Osteoblast (primary cell): Measurements from ENCODE around the gene SLC26A2. TPM values are rescaled to one million over a fixed set of nuclear protein-coding genes. Genes with fewer than 3 reads are reported as not detected.

Source experiments
- DNase-seq: peaks from one replicate; pipeline ENCODE4 v3.0.0; 2011; ENCODE audit warnings: low spot score, mixed read lengths; ENCODE audit not compliant: insufficient read length; ENCODE audit errors: missing footprints
- H2AFZ ChIP-seq: 2 replicates; pipeline ENCODE4 v1.6.0; 2011; ENCODE audit warnings: mild to moderate bottlenecking, low read length
- H3K27ac ChIP-seq: 2 replicates; pipeline ENCODE4 v1.5.1; 2011; ENCODE audit warnings: mild to moderate bottlenecking, low read depth, low read length, moderate library complexity
- H3K27me3 ChIP-seq: 2 replicates; pipeline ENCODE4 v1.6.0; 2012; ENCODE audit warnings: mild to moderate bottlenecking, control low read depth, inconsistent platforms, low read length, moderate library complexity; ENCODE audit not compliant: insufficient read depth
- H3K36me3 ChIP-seq: 2 replicates; pipeline ENCODE4 v1.5.1; 2011; ENCODE audit warnings: mild to moderate bottlenecking, low read length, control low read depth, moderate library complexity; ENCODE audit not compliant: insufficient read depth
- H3K4me1 ChIP-seq: 2 replicates; pipeline ENCODE4 v1.5.1; 2011; ENCODE audit warnings: mild to moderate bottlenecking, low read length, control low read depth, moderate library complexity; ENCODE audit not compliant: insufficient read depth
- H3K4me2 ChIP-seq: 2 replicates; pipeline ENCODE4 v1.6.0; 2011; ENCODE audit warnings: mild to moderate bottlenecking, low read length; ENCODE audit not compliant: insufficient read depth
- H3K4me3 ChIP-seq: fragments of 200-600 bp; sonication (generic); 3 replicates; pipeline ENCODE4 v1.5.1; 2012; ENCODE audit warnings: mild to moderate bottlenecking, low read length, inconsistent platforms; ENCODE audit not compliant: insufficient read depth
- H3K79me2 ChIP-seq: 2 replicates; pipeline ENCODE4 v1.6.0; 2012; ENCODE audit warnings: mild to moderate bottlenecking, low read length, control low read depth, inconsistent platforms; ENCODE audit not compliant: insufficient read depth
- H3K9me3 ChIP-seq: 2 replicates; pipeline ENCODE4 v1.5.1; 2011; ENCODE audit warnings: low read depth, low read length, control low read depth
- H4K20me1 ChIP-seq: 2 replicates; pipeline ENCODE4 v1.6.0; 2012; ENCODE audit warnings: mild to moderate bottlenecking, low read length, control low read depth; ENCODE audit not compliant: insufficient read depth
- total RNA-seq: library from RNA; depleted of rRNA; stranded (reverse); fragments of >200 nt; gene quantifications from 2 replicates; pipeline ENCODE4 v1.2.3, GENCODE V29; 2012
- TF ChIP-seq, protein P1 (sequence below): IDR thresholded peaks from 2 replicates; pipeline ENCODE4 v1.5.1; 2011; ENCODE audit warnings: mild to moderate bottlenecking, low read depth, low read length, moderate library complexity; ENCODE audit errors: extremely low read depth

SLC26A2 gene
- total RNA-seq, 1 donor, result 22.1 TPM

DNA sequence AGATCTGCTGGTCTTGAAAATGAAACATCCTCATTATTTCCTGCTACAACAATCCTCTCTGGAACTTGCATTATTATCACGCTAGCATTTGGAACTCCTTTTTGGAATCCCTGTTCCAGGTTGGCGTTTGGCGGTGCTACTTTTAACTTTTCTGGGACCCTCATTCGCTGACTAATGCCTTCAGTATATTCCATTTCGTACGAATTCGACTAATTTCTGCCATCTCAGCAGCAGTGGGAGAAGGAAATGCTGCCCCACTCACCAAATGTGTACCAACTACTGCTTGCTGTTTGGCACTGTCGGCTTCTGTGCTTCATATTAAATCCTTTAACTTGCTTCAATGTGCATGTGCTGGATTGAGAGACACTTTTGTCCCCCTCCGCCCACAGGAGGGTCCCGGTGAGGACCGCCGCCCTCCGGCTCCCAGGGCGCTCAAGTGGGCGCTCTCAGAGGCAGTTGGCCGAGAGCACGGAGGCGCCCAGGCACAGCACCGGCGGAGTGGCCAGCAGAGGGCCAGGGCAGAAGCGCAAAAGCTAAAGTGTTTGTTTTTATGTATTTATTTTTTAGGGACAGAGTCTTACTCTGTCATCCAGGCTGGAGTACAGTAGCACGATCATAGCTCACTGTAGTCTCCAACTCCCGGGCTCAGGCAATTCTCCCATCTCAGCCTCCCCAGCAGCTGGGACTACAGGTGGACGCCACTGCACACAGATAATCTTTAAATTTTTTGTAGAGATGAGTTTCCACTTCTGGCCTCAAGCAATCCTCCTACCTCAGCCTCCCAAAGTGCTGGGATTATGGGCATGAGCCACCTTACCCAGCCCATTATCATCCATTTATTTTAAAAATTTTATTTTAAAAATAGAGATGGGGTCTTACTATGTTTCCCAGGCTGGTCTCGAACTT lies 27.9 kb upstream of the SLC26A2 start:
- Histone ChIP-seq H3K4me1 (peaks cover 9% of the 10 kb centered on the region), H3K27me3 (no peaks in the 10 kb centered on the region), H3K27ac (no peak overlapping the region), H3K36me3 (no peaks in the 10 kb centered on the region), H3K9me3 (no peaks in the 10 kb centered on the region), H3K4me3 (peak overlapping the region; percentile 57), H3K79me2 (no peaks in the 10 kb centered on the region), H4K20me1 (no peaks in the 10 kb centered on the region), H2AFZ (peak overlapping the region; percentile 53), H3K4me2 (peak overlapping the region; percentile 56)
- DNase-seq, result no peak
- TF ChIP-seq, protein P1, sequence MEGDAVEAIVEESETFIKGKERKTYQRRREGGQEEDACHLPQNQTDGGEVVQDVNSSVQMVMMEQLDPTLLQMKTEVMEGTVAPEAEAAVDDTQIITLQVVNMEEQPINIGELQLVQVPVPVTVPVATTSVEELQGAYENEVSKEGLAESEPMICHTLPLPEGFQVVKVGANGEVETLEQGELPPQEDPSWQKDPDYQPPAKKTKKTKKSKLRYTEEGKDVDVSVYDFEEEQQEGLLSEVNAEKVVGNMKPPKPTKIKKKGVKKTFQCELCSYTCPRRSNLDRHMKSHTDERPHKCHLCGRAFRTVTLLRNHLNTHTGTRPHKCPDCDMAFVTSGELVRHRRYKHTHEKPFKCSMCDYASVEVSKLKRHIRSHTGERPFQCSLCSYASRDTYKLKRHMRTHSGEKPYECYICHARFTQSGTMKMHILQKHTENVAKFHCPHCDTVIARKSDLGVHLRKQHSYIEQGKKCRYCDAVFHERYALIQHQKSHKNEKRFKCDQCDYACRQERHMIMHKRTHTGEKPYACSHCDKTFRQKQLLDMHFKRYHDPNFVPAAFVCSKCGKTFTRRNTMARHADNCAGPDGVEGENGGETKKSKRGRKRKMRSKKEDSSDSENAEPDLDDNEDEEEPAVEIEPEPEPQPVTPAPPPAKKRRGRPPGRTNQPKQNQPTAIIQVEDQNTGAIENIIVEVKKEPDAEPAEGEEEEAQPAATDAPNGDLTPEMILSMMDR, result peak; percentile 51

DNA sequence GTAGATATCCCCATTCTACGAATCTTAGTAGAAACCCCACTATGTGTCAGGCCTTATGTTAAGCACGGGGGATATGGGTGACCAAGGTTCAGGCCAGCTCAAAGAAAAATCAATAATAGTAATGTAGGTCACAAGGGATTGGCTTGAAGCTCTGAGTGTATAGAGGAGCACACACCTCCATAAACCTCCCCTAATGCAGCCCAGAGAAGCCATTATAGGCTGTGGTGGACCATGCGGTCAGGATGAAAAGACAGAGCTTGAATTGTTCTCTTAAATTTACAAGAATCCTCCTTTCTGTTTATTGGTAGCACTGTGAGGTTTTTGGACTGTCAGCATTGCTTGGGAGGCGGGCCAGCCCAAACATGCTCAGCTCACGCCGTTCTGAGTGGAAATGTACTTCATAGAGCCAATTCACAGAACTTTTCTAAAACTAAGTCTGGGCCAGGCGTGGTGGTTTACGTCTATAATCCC lies 25.1 kb upstream of the SLC26A2 start:
- Histone ChIP-seq H4K20me1 (no peaks in the 10 kb centered on the region), H3K4me2 (no peak overlapping the region), H3K9me3 (no peaks in the 10 kb centered on the region), H3K27me3 (no peaks in the 10 kb centered on the region), H3K36me3 (no peaks in the 10 kb centered on the region), H3K27ac (no peak overlapping the region), H3K4me3 (no peak overlapping the region), H2AFZ (no peak overlapping the region), H3K4me1 (peaks cover 35% of the 10 kb centered on the region), H3K79me2 (no peaks in the 10 kb centered on the region)
- DNase-seq, result no peak
- TF ChIP-seq, protein P1, result no peak

DNA sequence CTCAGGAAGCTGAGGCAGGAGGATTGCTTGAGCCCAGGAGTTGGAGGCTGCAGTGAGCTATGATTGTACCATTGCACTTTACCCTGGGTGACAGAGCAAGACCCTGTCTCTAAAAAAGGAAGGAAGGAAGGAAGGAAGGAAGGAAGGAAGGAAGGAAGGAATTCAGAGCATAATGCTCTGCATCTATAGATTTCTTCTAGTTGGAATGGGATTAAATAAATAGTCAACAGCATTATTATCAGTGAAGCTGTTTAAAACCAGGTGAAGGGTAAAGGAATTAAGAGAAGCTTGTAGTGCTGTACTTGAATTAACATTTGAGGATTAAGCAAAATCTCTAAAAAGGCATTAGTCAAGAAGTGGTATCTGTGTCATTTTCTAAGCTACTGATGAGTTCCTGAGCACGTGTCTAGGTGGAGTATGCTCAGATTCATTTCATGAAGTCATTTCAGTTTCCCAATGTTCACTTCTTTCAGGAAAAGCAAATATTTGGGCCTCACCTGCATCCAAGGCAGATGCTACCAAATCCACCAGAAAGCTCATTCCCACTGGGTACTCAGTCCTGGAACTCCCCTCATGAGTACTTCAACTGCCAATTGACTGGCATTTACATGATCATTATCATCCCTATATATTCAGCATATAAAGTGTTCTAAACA lies 24.4 kb upstream of the SLC26A2 start:
- H3K27ac ChIP-seq, result no peak overlapping the region
- peaks cover 35% of the 10 kb centered on the region for H3K4me1 ChIP-seq
- H3K9me3 ChIP-seq, result no peaks in the 10 kb centered on the region
- no peak overlapping the region for H3K4me3 ChIP-seq
- H2AFZ ChIP-seq, result no peak overlapping the region
- H3K4me2 ChIP-seq, result no peak overlapping the region
- H3K27me3 ChIP-seq, result no peaks in the 10 kb centered on the region
- TF ChIP-seq, protein P1, result no peak
- DNase-seq, result no peak
- no peaks in the 10 kb centered on the region for H3K79me2 ChIP-seq
- H4K20me1 ChIP-seq, result no peaks in the 10 kb centered on the region
- H3K36me3 ChIP-seq, result no peaks in the 10 kb centered on the region

DNA sequence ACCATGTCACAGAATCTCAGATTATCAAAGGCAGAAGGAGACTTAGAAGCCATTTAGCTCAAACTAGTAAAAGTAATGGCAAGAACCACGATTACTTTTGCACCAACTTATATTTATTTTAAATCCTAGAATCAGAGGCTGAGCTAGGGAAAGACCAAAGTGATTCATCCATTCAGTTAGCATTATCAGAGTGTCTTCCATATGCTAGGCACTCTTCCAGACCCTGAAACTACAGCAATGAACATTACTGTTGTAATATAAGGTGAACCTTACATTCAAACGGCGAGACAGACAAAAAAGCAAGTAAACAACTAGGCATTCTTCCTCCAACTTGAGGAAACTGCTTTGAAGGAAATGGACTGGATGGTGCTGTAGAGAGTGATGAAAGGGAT lies 23.9 kb upstream of the SLC26A2 start:
- Histone ChIP-seq H3K4me1 (peaks cover 35% of the 10 kb centered on the region), H3K79me2 (no peaks in the 10 kb centered on the region), H3K9me3 (no peaks in the 10 kb centered on the region), H3K36me3 (no peaks in the 10 kb centered on the region), H4K20me1 (no peaks in the 10 kb centered on the region), H3K4me2 (no peak overlapping the region), H3K27ac (no peak overlapping the region), H2AFZ (no peak overlapping the region), H3K4me3 (no peak overlapping the region), H3K27me3 (no peaks in the 10 kb centered on the region)
- DNase-seq, result no peak
- TF ChIP-seq, protein P1, result no peak
